Measurements from ENCODE around the gene CERCAM. TPM values are rescaled to one million over a fixed set of nuclear protein-coding genes. Genes with fewer than 3 reads are reported as not detected.

CERCAM gene
- polyA plus RNA-seq, 1 donor from 2014 or later = 1.1 TPM

GRCh38 chr9:128416014-128416413 lies 4.6 kb upstream of the CERCAM start:
- Histone ChIP-seq H3K9me3 (ENCODE audit: low read length) (no peaks in the 10 kb centered on the region), H4K20me1 (ENCODE audit: insufficient read depth) (no peaks in the 10 kb centered on the region), H3K79me2 (replicated peaks; ENCODE audit: insufficient read depth, low read length) (no peaks in the 10 kb centered on the region), H3K4me3 (ENCODE audit: low read length) (no peak overlapping the region), H3K9ac (ENCODE audit: low read length) (no peak overlapping the region), H3K27ac (ENCODE audit: low read length) (no peak overlapping the region), H2AFZ (ENCODE audit: low read depth, low read length) (no peak overlapping the region), H3F3A (ENCODE audit: insufficient read depth, low read length, poor library complexity, severe bottlenecking) (no peaks in the 10 kb centered on the region), H3K27me3 (ENCODE audit: insufficient read depth, low read depth, low read length) (peaks cover 73% of the 10 kb centered on the region), H3K9me2 (ENCODE audit: insufficient read depth, low read length) (no peaks in the 10 kb centered on the region), H3K4me2 (ENCODE audit: low read length) (no peak overlapping the region), H3K36me3 (ENCODE audit: insufficient read depth, low read length) (no peaks in the 10 kb centered on the region)
- TF ChIP-seq MXI1 (conservative IDR thresholded peaks at IDR 0.05; ENCODE audit: poor library complexity, severe bottlenecking) = no peak
- TF ChIP-seq EZH2 (IDR thresholded peaks at IDR 0.05; ENCODE audit: borderline replicate concordance, insufficient read depth, low read length, poor library complexity, severe bottlenecking) = no peak
- no peak for TF ChIP-seq REST (IDR thresholded peaks at IDR 0.05; ENCODE audit: borderline replicate concordance)

DNA sequence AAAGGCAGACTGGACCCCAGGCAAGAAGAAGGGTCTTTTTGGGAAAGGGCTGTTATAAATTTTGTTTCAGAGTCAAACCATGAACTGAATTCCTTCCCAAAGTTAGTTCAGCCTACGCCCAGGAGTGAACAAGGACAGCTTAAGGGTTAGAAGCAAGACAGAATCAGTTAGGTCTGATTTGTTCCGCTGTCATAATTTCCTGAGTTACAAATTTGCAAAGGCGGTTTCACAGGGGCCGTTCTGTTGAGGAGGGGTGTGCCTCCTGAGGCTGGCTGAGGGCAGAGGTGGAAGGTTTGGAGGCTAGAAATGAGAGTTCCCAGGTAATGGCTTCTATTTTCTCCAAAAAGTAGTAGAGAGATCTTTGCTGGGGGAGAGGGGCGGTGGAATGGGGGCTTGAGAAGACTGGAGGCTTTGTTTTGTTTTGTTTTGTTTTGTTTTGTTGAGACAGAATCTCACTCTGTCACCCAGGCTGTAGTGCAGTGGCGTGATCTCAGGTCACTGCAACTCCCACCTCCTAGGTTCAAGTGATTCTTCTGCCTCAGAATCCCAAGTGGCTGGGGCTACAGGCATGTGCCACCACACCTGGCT lies 4.1 kb upstream of the CERCAM start:
- Histone ChIP-seq H3K36me3 (ENCODE audit: insufficient read depth, low read length) (no peaks in the 10 kb centered on the region), H3K79me2 (replicated peaks; ENCODE audit: insufficient read depth, low read length) (no peaks in the 10 kb centered on the region), H4K20me1 (ENCODE audit: insufficient read depth) (no peaks in the 10 kb centered on the region), H3K4me2 (ENCODE audit: low read length) (no peak overlapping the region), H3K27me3 (ENCODE audit: insufficient read depth, low read depth, low read length) (peaks cover 73% of the 10 kb centered on the region), H2AFZ (ENCODE audit: low read depth, low read length) (no peak overlapping the region), H3K9me3 (ENCODE audit: low read length) (no peaks in the 10 kb centered on the region), H3K9ac (ENCODE audit: low read length) (no peak overlapping the region), H3K4me3 (ENCODE audit: low read length) (no peak overlapping the region), H3K27ac (ENCODE audit: low read length) (no peak overlapping the region), H3F3A (ENCODE audit: insufficient read depth, low read length, poor library complexity, severe bottlenecking) (no peaks in the 10 kb centered on the region), H3K9me2 (ENCODE audit: insufficient read depth, low read length) (no peaks in the 10 kb centered on the region)
- TF ChIP-seq EZH2 (IDR thresholded peaks at IDR 0.05; ENCODE audit: borderline replicate concordance, insufficient read depth, low read length, poor library complexity, severe bottlenecking) = no peak
- TF ChIP-seq TAF1 (IDR thresholded peaks at IDR 0.05; ENCODE audit: low read depth) = no peak
- TF ChIP-seq REST (IDR thresholded peaks at IDR 0.05; ENCODE audit: borderline replicate concordance) = no peak
- TF ChIP-seq POLR2AphosphoS5 (IDR thresholded peaks at IDR 0.05) = no peak
- TF ChIP-seq MXI1 (conservative IDR thresholded peaks at IDR 0.05; ENCODE audit: poor library complexity, severe bottlenecking) = no peak
- TF ChIP-seq, protein P1, sequence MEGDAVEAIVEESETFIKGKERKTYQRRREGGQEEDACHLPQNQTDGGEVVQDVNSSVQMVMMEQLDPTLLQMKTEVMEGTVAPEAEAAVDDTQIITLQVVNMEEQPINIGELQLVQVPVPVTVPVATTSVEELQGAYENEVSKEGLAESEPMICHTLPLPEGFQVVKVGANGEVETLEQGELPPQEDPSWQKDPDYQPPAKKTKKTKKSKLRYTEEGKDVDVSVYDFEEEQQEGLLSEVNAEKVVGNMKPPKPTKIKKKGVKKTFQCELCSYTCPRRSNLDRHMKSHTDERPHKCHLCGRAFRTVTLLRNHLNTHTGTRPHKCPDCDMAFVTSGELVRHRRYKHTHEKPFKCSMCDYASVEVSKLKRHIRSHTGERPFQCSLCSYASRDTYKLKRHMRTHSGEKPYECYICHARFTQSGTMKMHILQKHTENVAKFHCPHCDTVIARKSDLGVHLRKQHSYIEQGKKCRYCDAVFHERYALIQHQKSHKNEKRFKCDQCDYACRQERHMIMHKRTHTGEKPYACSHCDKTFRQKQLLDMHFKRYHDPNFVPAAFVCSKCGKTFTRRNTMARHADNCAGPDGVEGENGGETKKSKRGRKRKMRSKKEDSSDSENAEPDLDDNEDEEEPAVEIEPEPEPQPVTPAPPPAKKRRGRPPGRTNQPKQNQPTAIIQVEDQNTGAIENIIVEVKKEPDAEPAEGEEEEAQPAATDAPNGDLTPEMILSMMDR (IDR thresholded peaks at IDR 0.05; ENCODE audit: poor library complexity, severe bottlenecking) = no peak
- TF ChIP-seq SMC3 (conservative IDR thresholded peaks at IDR 0.05; ENCODE audit: poor library complexity) = no peak
- TF ChIP-seq RAD21 (conservative IDR thresholded peaks at IDR 0.05) = no peak
- TF ChIP-seq EP300 (conservative IDR thresholded peaks at IDR 0.05; ENCODE audit: poor library complexity, severe bottlenecking) = no peak
